HepG2 (cell line): ENCODE measurements around the gene IL32. TPM values are rescaled to one million over a fixed set of nuclear protein-coding genes. Genes with fewer than 3 reads are reported as not detected.

Experiments
- MTA1 ChIP-seq: sonication (generic); formaldehyde crosslinking; IDR thresholded peaks from 2 replicates; pipeline ENCODE4 v1.4.0; 2020; ENCODE audit warnings: missing genetic modification reagents, mild to moderate bottlenecking, borderline replicate concordance
- SAP130 ChIP-seq: IDR thresholded peaks from 2 replicates; pipeline ENCODE4 v1.6.1; 2016; ENCODE audit warnings: low read depth
- SMAD1 ChIP-seq: sonication (generic); formaldehyde crosslinking; IDR thresholded peaks from 2 replicates; pipeline ENCODE4 v1.4.0; 2020; ENCODE audit warnings: missing genetic modification reagents, low read depth, mild to moderate bottlenecking, borderline replicate concordance
- SMAD3 ChIP-seq: sonication (generic); formaldehyde crosslinking; IDR thresholded peaks from 2 replicates; pipeline ENCODE4 v1.4.0; 2020; ENCODE audit warnings: missing genetic modification reagents
- ZNF224 ChIP-seq: sonication (generic); formaldehyde crosslinking; IDR thresholded peaks from 2 replicates; pipeline ENCODE4 v1.5.0; 2020; ENCODE audit warnings: mild to moderate bottlenecking, missing genetic modification reagents
- ZZZ3 ChIP-seq: sonication (generic); formaldehyde crosslinking; IDR thresholded peaks from 2 replicates; pipeline ENCODE4 v1.4.0; 2020; ENCODE audit warnings: missing genetic modification reagents, mild to moderate bottlenecking, borderline replicate concordance
- polyA plus RNA-seq, 8 experiments: library from polyadenylated mRNA; depleted of rRNA in 3 of 8; stranded (reverse) in 7 of 8; unstranded in 1 of 8; fragments of >200 nt; fragmentation: Illumina TruSeq in 4 of 8; extraction: Trizol in 4 of 8; gene quantifications; 2 replicates each; pipeline versions ENCODE4 v1.2.1 to v1.2.3, GENCODE V29; 2011 to 2016; ENCODE audit warnings: low read depth in 4 of 8, missing spikeins in 1 of 8, mixed read lengths in 1 of 8; ENCODE audit not compliant: insufficient read depth in 1 of 8
- total RNA-seq, 5 experiments: library from RNA; depleted of rRNA; stranded (reverse); fragments of >200 nt; fragmentation: Illumina TruSeq; extraction: Trizol; gene quantifications; 2 replicates each; pipeline ENCODE4 v1.2.3, GENCODE V29; 2016; ENCODE audit warnings: low read depth in 1 of 5
- TF ChIP-seq, protein P1 (sequence below), 2 experiments: sonication (generic) in 1 of 2; formaldehyde crosslinking in 1 of 2; IDR thresholded peaks; 2 replicates each; pipeline versions ENCODE4 v1.6.1 to v1.9.0; 2014 to 2022; ENCODE audit warnings: antibody characterized with exemption in 1 of 2, borderline replicate concordance in 1 of 2, inconsistent platforms in 1 of 2, low read depth in 1 of 2, missing genetic modification reagents in 1 of 2
- TF ChIP-seq, protein P2 (sequence below): sonication (generic); formaldehyde crosslinking; IDR thresholded peaks from 2 replicates; pipeline ENCODE4 v1.5.0; 2020; ENCODE audit warnings: missing genetic modification reagents
- TF ChIP-seq, protein P3 (sequence below): sonication (generic); formaldehyde crosslinking; IDR thresholded peaks from 2 replicates; pipeline ENCODE4 v1.4.0; 2020; ENCODE audit warnings: missing genetic modification reagents

The IL32 gene
- total and polyA plus RNA-seq, 2 of the 13 experiments (the other 11 are each of a cell fraction or from before 2014, with no cell fraction given), result 115 to 165 TPM

DNA sequence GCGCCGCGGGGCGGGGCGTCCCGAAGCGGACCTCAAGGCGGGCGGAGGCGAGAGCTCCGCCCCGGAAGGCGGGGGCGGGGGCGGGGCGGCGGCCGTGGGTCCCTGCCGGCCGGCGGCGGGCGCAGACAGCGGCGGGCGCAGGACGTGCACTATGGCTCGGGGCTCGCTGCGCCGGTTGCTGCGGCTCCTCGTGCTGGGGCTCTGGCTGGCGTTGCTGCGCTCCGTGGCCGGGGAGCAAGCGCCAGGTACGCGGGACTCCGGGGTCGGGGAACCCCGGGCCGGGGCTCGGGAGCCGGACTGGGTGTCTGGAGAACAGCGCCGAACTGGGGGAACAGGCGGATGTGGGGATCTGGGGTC lies 45.2 kb upstream of the IL32 start, which contains the start of gene TNFRSF12A (continued):
- TF ChIP-seq, protein P1, sequence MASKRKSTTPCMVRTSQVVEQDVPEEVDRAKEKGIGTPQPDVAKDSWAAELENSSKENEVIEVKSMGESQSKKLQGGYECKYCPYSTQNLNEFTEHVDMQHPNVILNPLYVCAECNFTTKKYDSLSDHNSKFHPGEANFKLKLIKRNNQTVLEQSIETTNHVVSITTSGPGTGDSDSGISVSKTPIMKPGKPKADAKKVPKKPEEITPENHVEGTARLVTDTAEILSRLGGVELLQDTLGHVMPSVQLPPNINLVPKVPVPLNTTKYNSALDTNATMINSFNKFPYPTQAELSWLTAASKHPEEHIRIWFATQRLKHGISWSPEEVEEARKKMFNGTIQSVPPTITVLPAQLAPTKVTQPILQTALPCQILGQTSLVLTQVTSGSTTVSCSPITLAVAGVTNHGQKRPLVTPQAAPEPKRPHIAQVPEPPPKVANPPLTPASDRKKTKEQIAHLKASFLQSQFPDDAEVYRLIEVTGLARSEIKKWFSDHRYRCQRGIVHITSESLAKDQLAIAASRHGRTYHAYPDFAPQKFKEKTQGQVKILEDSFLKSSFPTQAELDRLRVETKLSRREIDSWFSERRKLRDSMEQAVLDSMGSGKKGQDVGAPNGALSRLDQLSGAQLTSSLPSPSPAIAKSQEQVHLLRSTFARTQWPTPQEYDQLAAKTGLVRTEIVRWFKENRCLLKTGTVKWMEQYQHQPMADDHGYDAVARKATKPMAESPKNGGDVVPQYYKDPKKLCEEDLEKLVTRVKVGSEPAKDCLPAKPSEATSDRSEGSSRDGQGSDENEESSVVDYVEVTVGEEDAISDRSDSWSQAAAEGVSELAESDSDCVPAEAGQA (IDR thresholded peaks at IDR 0.05; ENCODE audit: low read depth), result no peak
- TF ChIP-seq, protein P1 (CRISPR knock-in tag; IDR thresholded peaks at IDR 0.05; ENCODE audit: borderline replicate concordance), result no peak
- 0 out of 2 replicates have a peak, but pooled peaks have one; percentile 2 for TF ChIP-seq SAP130 (CRISPR knock-in tag)
- peak; percentile 67; the same call in 1 of the 2 replicates for TF ChIP-seq ZNF224 (CRISPR knock-in tag)
- TF ChIP-seq MTA1 (CRISPR knock-in tag), result no peak
- 0 out of 2 replicates have a peak, but pooled peaks have one; percentile 66 for TF ChIP-seq ZZZ3 (CRISPR knock-in tag)
- TF ChIP-seq, protein P2, sequence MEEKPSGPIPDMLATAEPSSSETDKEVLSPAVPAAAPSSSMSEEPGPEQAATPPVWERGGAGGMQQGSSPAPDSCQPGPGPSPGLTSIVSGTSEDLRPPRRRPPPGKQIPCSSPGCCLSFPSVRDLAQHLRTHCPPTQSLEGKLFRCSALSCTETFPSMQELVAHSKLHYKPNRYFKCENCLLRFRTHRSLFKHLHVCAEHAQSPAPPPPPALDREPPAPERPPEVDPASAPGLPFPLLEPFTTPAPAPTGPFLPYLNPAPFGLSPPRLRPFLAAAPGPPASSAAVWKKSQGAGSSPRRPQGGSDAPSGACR (CRISPR knock-in tag), result peak; percentile 88; the same call in 1 of the 2 replicates
- TF ChIP-seq, protein P3, sequence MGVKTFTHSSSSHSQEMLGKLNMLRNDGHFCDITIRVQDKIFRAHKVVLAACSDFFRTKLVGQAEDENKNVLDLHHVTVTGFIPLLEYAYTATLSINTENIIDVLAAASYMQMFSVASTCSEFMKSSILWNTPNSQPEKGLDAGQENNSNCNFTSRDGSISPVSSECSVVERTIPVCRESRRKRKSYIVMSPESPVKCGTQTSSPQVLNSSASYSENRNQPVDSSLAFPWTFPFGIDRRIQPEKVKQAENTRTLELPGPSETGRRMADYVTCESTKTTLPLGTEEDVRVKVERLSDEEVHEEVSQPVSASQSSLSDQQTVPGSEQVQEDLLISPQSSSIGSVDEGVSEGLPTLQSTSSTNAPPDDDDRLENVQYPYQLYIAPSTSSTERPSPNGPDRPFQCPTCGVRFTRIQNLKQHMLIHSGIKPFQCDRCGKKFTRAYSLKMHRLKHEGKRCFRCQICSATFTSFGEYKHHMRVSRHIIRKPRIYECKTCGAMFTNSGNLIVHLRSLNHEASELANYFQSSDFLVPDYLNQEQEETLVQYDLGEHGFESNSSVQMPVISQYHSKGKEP (CRISPR knock-in tag), result peak; percentile 65; the same call in 1 of the 2 replicates
- TF ChIP-seq SMAD3 (CRISPR knock-in tag), result 0 out of 2 replicates have a peak, but pooled peaks have one; percentile 57
- no peak for TF ChIP-seq SMAD1 (CRISPR knock-in tag)
